ENCODE data around the gene SHB.

SHB gene, protein sequence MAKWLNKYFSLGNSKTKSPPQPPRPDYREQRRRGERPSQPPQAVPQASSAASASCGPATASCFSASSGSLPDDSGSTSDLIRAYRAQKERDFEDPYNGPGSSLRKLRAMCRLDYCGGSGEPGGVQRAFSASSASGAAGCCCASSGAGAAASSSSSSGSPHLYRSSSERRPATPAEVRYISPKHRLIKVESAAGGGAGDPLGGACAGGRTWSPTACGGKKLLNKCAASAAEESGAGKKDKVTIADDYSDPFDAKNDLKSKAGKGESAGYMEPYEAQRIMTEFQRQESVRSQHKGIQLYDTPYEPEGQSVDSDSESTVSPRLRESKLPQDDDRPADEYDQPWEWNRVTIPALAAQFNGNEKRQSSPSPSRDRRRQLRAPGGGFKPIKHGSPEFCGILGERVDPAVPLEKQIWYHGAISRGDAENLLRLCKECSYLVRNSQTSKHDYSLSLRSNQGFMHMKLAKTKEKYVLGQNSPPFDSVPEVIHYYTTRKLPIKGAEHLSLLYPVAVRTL

DNA sequence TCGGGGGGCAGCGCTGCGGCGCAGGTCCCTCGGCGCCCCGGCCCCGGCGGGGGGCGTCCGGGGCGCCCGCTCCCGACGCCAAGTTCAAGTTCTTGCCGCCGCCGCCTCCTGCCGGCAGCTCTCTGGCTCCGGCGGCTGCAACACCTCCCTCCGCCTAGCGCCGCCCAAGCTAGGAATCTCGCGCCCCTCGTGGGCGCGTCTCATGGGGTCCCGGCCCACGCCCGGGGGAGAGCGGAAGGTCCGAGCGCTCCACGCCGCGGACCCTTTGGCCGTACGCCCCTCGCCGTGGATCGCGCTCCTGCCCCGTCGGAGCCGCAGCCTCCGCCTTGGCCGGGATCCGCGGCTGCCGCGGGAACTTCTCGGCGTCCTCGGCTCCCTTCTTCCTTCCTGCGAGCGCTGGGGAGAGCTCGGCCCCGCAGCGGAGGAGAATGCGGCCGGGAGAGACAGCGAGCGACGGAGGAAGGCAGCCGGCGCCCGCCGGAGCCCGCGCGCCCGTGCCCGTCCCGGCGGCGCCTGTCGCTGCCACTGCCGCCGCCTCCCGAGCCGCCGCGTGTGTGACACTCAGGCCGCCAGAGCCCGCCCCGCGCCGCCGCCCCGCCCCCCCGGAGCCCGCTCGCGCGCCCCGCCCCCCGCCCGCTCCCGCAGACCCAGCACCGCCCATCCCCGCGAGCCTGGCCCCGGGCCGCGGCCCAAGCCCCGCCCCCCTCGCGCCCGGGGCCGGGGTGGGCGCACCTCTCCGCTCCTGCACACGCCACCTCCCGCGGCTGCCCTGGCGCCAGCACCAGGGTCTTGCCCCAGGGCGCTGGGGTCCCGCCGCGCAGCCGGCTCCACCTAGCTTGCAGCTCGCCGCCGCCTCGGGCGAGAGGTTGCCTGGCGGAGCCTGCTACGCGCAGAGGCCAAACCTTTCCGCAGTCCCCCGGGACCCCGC lies at the start of gene SHB:
Gene SHB, minus strand, starts transcription at position 527 of the 928 bp plus-strand sequence. CDS start 582 bp downstream, outside the sequence.
- peak; percentile 93 for DNase-seq

DNA sequence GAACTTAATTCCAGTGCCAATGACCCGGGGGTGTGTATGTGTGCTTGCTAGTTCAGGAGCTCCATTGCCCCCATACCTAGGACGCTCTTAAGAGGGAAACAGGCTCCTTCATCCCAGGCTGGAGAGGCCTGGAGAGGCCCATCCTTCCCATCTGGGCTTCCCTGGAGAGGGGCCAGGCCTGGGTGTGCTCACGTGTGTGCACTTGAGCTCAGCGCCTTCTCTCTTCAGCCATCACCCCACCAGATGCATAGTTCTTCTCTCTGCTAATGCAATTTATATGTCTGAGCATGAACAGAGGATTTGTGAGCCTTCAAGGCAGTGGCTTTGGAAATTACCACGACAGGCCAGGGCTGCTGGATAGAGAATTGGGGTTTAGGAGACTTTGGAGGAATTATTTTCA lies 48.6 kb upstream of the SHB start:
- DNase-seq, result no peak

DNA sequence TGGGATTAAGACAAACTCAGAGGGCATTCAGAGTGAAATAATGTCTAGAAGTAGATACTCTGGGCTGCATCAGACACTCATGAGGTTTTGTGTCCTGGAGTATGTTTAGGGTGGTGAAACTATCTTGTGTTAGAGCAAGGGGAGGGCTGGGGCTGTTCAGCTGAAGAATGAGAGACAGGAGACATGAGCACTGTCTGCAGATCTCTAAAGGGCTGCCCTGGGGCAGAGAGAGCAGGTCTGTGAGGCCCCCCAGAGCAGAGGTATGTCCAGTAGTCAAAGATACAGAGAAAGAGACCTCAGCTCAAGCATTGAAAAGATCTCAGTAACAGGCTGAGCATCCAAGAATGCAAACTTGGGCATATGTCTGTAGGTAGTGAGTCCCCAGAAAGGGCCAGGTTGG lies 45.9 kb upstream of the SHB start:
- no peak for DNase-seq

DNA sequence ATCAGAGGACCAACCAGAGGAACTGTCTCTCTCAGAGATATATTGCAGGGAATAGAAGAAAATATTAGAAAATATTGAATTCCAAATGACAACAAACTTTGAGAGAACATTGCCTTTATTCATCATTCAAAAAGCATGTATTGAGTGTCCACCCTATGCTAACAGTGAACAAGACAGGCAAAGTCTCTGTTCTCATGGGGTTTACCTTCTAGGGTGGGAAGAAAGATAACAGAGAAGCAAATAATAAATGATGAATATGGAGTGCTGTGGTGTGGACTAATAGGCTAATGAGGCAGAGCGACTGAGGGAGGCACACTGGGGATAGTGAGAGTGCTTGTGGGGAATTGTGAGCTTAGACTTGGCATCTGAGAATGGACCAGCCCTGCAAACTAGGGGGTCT lies 43.4 kb upstream of the SHB start:
- no peak for DNase-seq

DNA sequence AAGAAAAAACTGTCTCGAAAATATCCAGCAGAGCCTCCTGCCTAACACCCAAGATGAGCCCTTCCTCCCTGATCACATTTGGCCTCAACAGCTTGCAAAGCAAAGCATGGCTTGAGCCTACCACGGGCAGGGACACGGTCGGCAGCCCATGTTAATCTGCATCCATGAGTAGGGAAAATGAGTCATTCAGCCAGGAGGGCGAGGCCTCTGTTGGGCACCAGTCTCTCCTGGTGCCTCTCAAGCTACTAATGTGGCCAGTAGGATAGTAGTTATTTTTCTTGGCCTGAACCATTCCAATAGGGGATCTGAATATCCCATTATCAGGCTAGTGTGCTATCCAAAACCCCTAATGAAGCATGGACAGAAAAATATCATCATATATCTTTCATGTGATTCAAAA lies 43.0 kb upstream of the SHB start:
- DNase-seq, result no peak

DNA sequence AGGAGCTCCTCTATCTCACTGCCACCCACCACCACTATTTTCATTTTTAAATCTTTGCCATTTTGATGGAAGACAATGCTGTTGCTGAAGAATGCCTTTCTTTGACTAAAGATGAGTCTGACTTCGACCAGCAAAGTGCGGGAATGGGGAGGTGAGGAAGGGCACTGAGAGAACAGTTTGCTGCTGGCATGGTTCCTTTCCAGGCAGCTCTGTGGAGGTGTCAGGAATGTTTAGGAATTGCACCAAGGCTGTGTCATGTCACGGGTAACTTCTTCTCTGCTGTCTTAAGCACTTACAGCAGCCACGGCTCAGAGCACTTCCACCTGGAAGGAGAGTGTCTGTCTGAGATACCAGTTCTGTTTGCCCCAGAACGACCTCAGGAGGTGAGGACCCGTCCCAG lies 41.4 kb upstream of the SHB start:
- DNase-seq, result no peak

DNA sequence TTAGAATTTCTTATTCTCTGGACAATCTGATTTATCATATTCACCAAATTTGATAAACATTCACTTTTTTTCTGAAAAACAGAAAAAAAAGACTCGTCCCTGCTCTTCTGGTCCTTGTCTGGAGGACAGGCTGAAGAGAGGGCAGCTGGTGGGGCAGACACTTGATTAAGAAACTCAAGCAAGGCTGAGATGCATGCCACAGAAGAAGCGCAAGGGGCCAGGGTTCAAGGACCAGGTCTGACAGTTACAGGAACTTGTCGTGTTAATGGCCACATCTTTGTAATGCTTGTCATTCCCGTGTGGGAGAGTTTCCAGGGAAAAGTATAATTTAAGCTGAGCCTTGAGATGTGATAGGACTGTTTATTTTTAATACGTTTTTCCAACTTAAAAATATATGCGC lies 40.6 kb upstream of the SHB start:
- no peak for DNase-seq

DNA sequence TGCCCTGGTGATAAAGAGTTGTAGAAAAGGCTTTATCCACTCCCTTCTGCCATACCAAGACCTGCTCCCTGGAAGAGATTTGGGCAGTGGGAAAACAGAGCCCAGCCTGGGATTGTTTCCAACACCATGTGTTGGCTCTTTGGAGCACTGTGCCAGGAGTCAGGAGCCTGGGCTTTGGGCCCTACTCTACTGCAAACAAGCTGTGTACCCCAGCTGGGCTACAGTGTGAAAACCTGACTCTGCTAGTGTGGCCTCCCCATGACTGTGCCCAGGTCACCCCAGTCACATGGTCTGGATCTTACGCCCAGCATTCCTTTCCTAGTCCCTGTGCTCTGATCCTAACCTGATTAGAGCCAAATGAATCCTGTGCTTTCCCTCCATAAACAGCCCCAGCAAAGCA lies 39.3 kb upstream of the SHB start:
- DNase-seq, result peak; percentile 34

DNA sequence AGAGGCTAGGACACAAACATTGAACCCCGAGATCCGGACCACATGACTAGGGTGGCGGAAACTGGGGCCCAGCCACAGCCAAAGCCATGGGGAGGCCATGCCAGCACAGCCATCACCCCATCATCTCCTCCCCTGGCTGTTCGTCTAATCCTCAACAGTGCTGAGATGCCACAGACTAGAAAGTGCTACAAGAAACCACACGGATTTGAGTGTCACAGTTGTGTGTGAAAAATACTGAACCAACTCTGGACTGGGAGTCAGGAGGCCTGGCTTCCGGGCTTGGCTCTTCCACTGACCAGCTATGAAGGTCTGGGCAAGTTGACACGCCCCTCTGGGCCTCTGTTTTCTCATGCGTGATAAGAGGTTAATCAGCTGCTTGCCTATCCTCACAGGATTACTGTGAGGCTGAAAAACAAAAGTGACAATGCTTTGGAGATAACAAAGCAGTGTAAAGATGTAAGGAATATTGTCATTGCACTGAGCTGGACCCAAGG lies 38.8 kb upstream of the SHB start:
- peak; percentile 85 for DNase-seq

DNA sequence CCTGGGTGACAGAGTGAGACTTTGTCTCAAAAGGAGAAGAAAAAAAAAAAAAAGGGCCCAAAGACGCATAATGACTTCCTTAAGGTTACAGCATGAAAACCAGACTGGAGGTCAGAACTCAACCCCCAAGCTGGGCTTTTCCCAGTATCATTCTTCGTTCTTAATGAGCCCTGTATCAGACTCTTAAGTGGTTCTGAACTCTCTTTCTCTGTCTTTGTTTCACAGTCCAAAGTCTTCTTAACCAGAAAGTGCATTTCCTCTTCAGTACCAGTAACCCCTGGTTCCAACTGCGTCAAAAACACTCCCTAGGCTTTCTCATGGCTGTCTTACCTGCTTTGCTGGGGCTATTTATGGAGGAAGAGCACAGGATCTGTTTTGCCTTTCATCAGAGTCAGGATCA lies 38.4 kb upstream of the SHB start:
- DNase-seq, result no peak

DNA sequence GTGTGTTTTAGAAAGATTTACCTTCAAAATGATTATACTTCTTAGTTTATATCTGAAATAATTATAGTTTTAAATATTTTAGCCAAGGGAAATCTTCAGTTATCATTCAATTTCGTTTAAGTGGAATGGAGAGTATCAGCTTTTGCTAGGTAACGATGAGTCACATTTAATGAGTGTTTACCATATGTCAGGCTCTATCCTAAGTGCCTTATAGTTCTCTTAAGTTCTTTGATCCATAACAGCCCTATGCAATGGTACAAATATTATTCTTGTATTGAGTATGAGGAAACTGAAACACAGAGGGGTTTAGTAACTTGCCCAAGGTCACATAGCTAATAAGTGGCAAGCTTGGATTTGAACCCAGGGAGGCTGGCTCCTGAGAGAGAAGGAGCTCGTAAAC lies 37.5 kb upstream of the SHB start:
- no peak for DNase-seq

DNA sequence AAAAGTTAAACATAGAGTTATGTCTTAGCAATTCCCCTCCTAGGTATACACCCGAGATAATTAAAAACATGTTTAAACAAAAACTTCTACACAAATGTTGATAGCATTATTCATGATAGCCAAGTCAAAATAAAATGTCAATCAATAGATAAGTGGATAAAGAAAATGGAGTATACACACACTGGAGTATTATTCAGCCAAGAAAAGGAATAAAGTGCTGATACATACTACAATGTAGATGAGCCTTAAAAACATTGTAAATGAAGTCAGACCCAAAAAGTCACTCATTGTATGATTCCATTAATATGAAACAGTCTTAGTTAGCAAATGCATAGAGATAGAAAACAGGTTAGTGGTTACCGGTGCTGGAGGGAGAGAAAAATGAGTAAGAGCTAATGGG lies 34.3 kb upstream of the SHB start:
- DNase-seq, result no peak

DNA sequence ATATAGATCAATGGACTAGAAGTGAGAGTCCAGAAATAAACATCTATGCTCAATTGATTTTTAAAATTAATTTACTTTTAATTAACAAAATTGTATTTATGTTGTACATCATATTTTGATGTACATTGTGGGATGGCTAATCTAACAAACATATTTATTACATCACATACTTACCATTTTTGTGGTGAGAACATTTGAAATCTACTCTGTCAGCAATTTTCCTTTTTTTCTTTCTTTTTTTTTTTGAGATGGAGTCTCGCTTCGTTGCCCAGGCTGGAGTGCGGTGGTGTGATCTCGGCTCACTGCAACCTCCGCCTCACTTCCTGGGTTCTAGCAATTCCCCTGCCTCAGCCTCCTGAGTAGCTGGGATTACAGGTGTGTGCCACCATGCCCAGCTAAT lies 32.4 kb upstream of the SHB start:
- no peak for DNase-seq

DNA sequence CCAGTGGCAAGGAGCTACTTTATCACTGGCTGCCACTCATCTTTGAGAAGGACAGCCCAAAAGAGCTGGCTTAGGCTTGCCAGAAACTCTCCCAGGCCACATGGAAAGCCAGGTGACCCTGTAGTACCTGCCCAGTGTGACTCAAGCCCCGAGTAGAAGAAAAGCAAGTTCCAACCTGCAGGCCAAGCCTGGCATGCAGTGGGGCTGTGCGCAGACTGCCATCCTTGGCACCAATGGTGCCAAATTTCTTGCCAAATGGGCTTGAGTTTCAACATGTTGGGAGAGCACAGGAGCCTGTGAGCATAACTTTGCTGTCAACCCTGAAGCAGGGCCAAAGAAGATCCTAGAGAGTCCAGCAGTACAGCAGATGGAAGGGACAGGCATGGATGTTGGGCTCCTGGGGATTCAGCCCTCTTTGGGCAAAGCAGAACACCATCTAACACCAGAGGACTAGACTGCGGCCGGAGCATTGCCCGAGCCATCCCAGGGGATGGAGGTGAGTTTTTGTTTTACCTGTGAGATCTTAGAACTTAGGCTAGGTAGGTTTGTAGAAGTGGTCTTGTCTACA lies 27.3 kb upstream of the SHB start:
- DNase-seq, result no peak

DNA sequence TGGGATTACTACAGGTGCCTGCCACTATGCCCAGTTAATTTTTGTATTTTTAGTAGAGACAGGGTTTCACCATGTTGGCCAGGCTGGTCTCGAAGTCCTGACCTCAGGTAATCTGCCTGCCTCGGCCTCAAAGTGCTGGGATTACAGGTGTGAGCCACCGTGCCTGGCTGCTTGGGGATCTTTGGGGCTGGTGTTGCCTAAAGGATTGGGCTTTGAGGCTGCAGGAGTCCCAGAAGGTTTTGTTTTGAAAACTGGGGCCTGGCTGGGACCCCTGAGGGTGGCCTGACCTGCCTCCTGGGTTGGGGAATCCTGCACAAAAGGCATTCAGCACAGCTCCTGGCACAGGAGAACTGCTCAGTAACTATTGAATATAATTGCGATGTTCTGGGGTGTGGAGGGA lies 25.1 kb upstream of the SHB start:
- DNase-seq, result no peak

DNA sequence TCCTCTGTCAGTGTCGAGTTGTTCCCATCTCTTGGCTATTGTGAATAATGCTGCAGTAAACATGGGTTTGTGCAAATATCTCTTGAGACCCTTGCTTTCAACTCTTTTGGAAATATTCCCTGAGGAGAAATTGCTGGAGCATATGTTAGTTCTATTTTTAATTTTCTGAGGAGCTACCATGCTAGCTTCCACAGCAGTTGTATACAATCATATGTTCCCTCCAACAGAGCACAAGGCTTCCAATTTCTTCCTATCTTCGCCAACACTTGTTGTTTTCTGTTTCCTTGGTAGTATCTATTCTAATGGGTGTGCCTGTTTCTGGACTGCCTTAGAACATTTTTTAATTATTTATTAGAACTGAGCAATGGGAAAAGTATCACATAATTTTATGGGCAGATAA lies 23.6 kb upstream of the SHB start:
- DNase-seq, result no peak

DNA sequence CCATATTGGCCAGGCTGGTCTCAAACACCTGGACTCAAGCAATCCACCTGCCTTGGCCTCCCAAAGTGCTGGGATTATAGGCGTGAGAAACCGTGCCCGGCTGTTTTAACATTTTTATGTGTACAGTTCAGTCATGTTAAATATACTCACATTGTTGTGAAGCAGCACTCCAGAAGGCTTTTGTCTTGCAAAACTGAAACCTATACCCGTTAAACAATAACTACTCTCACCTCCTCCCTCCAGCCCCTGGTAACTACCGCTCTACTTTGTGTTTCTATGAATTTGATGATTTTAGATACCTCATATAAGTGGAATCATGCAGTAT lies 23.1 kb upstream of the SHB start:
- DNase-seq, result no peak

DNA sequence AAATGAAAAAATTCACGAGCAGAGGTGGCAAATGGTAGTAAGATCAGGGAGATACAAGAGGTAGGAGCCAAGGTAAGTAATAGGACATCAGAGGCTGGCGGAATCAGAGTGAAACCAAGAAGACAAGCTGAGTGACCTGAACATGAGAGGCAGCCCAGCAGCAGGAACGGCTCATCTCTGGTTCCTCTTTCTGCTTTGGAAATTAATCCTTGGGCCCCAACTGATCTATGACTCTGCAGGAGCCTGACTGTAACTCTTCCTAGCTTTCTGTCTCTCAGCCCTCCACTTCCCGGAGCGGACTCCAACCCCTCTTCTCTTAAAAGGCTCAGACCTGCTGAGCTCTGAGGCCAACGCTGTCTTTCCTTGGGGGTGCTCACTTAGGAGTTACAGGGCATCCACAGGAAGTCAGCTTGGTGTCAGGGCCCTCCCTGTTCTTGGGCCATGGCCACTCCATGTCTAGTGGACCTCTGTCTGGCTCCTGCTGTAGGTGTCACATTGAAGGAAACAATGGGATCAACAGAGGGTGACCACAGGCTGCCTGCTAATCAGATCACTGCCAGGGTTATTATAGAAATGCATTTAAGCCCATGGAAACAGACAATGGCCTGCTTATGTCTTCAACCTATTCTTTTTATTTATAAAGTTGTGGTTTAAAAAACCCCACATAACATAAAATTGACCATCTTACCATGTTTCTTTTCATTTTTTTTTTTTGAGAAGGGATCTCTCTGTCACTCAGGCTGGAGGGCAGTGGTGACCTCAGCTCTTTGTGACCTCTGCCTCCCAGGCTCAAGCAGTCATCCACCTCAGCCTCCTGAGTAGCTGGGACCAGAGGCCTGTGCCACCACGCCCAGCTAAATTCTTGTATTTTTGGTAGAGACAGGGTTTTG lies 22.5 kb upstream of the SHB start:
- DNase-seq, result no peak

DNA sequence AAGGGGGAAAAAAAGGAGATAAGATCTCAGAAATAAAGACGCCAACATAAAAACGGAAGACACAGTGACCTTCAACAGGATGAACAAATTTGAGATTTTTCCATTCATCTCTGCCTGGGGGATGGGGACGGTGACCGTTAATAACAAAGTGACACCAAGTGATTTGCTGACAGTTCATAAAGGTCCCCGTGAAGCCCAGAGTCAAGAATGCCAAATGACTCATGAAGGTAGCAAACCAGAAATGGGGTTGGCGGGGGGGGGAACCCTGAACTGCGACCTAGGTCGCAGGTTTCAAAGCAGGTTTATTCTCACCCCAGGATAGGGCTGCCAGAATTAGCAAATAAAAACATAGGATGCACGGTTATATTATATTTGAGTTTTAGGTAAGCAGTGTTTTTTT lies 21.1 kb upstream of the SHB start:
- DNase-seq, result no peak

DNA sequence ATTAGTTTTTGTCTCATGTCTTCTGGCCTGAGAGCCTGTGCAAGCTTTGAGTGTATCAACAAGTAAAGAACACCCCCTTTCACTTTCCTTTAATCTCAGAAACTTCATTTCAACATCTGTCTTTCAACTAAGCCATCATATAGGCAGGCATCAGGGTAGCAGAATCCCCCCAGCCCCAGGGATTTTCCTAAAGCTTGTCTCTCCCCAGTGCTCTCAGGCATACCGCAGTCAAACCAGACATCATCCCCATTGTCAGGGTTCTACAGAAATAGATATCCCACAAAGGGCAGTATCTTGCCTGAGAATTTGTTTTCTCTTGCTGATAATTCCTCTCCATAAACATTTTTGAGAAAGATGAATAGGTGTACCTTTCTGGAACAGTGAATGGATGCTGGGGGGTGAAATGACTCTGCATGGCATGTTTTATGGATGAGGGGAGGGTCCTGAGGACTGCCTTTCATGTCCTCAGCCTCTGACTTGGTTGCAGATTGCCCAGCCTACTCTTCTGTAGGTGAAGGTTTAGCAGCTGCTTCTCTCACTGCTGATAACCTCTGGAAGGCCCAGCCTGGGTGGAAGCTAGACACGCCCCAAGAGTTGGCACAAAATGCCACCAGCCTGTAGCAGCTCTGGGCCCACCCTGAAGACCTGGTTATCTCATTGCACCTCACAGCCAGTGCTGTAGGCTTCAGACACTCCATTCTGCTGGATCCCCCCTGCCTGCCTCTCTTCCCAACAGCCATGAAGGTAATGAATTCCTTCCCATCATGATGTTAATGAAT lies 20.5 kb upstream of the SHB start:
- DNase-seq, result no peak

Data from eye (tissue), 1 donor.